Natural killer cell (primary cell): ENCODE data around the gene TF. TPM values are rescaled to one million over a fixed set of nuclear protein-coding genes. Genes with fewer than 3 reads are reported as not detected.

Experiments used
- ATAC-seq, 3 donors: fragments of 150-1000 bp in 2 of 3; fragments of 200-7000 bp in 1 of 3; cut with Tn5 transposase; 1 replicate in 1 of 3; 2 replicates in 2 of 3; pipeline ENCODE4 v1.10.0; 2021; ENCODE audit warnings: mild to moderate bottlenecking in 2 of 3, moderate library complexity in 2 of 3
- DNase-seq, 2 donors: peaks; one replicate each; pipeline versions ENCODE4 v3.0.0 to v3.0.0-alpha.2; 2013 to 2021; ENCODE audit warnings: mixed read lengths in 1 of 2
- H3K27ac ChIP-seq: one replicate; pipeline ENCODE4 v1.5.1; 2013; ENCODE audit warnings: mild to moderate bottlenecking, low read length
- H3K27me3 ChIP-seq: one replicate; pipeline ENCODE4 v1.6.1; 2013; ENCODE audit warnings: low read length; ENCODE audit not compliant: control insufficient read depth, insufficient read depth
- H3K36me3 ChIP-seq: one replicate; pipeline ENCODE4 v1.6.1; 2013; ENCODE audit warnings: low read length; ENCODE audit not compliant: control insufficient read depth, insufficient read depth
- H3K4me1 ChIP-seq: one replicate; pipeline ENCODE4 v1.6.1; 2013; ENCODE audit warnings: low read length; ENCODE audit not compliant: control insufficient read depth, insufficient read depth
- H3K4me3 ChIP-seq: one replicate; pipeline ENCODE4 v1.5.1; 2013; ENCODE audit warnings: low read length
- H3K9me3 ChIP-seq: one replicate; pipeline ENCODE4 v1.6.1; 2013; ENCODE audit warnings: low read length; ENCODE audit not compliant: control insufficient read depth, insufficient read depth
- H3K27ac Mint-ChIP-seq, 2 donors: one replicate each; pipeline ENCODE4 v1.8.0; 2022; ENCODE audit warnings: mild to moderate bottlenecking in 2 of 2, mixed read lengths in 2 of 2, moderate library complexity in 1 of 2
- H3K27me3 Mint-ChIP-seq, 2 donors: one replicate each; pipeline ENCODE4 v1.8.0; 2022; ENCODE audit warnings: low read depth in 2 of 2, mixed read lengths in 2 of 2
- H3K36me3 Mint-ChIP-seq: one replicate; pipeline ENCODE4 v1.8.0; 2022; ENCODE audit warnings: mixed read lengths
- H3K4me1 Mint-ChIP-seq, 2 donors: one replicate each; pipeline ENCODE4 v1.8.0; 2022; ENCODE audit warnings: mixed read lengths in 2 of 2
- H3K4me3 Mint-ChIP-seq: one replicate; pipeline ENCODE4 v1.8.0; 2022; ENCODE audit warnings: mild to moderate bottlenecking, moderate library complexity, mixed read lengths
- H3K9me3 Mint-ChIP-seq, 2 donors: one replicate each; pipeline ENCODE4 v1.8.0; 2022; ENCODE audit warnings: mixed read lengths in 2 of 2
- CTCF ChIP-seq: fragments of 200-600 bp; IDR thresholded peaks from one replicate; pipeline ENCODE4 v1.8.0; 2022; ENCODE audit warnings: antibody characterized with exemption
- WGBS: methylation state at CpG from one replicate; pipeline ENCODE4 v1.1.7; 2013; ENCODE audit warnings: missing lambda C conversion rate; ENCODE audit not compliant: insufficient coverage; 5-methylcytosine and 5-hydroxymethylcytosine counted together
- intact Hi-C: fragments of 100-400 bp; cut with micrococcal nuclease; formaldehyde crosslinking; loops from one replicate; pipeline ENCODE4 v1.14.2; 2022
- total RNA-seq, 4 donors: library from RNA; stranded (reverse); fragments of 120-200 nt in 1 of 4; gene quantifications; one replicate each; pipeline versions ENCODE4 v1.2.3 to v1.2.4, GENCODE V29; 2013 to 2022

TF gene
- total RNA-seq, 3 donors from 2014 or later (not counting 1 experiment from before 2014, with no cell fraction given) = 2.8 to 4.3 (median 3.2) TPM

- Mint-ChIP-seq H3K27ac (peak overlapping the region; percentile 90 to 96), H3K4me1 (peaks cover 15 to 17% of the 10 kb centered on the region in 2 donors), H3K9me3 (no peaks in the 10 kb centered on the region), H3K4me3 (peak overlapping the region; percentile 95), H3K36me3 (no peaks in the 10 kb centered on the region), H3K27me3 (peaks cover 18 to 34% of the 10 kb centered on the region in 2 donors)
- no peaks in the 10 kb centered on the region for H3K27me3 ChIP-seq
- peaks cover 16% of the 10 kb centered on the region for H3K36me3 ChIP-seq
- no peak for DNase-seq
- H3K27ac ChIP-seq = peak overlapping the region; percentile 76
- H3K4me3 ChIP-seq = no peak overlapping the region
- TF ChIP-seq CTCF = no peak
- no peaks in the 10 kb centered on the region for H3K9me3 ChIP-seq
- ATAC-seq = no peak
- intact Hi-C loops = loop anchor here (1.0 to 10.0 kb wide), 3 partner anchors 143 to 1080 kb away; partner anchors contain the start of genes ANAPC13, CEP63 and NPHP3
- 83% methylated on average over 4 of the region's 4 CpGs for WGBS
- H3K4me1 ChIP-seq = peaks cover 9% of the 10 kb centered on the region
Observed at GRCh38 chr3:133804896-133805295, 58.7 kb downstream of the TF start.

DNA sequence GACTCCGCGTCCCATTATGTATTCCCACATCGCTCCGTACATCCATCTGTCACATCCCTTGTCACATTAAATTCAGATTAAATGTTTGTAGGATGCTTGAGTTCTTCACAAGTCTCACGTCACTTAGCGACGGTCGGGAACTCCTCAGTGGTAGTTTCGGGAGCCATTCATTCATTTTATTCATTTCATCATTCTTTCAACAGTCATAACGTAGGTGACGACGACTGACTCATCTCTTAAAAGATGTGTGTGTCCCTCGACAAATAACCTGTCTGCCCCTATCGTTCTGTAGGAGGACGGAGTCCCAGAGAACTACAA lies 59.1 kb downstream of the TF start:
- no peak for TF ChIP-seq CTCF
- peak overlapping the region; percentile 76 for H3K27ac ChIP-seq
- no peaks in the 10 kb centered on the region for H3K27me3 ChIP-seq
- no peaks in the 10 kb centered on the region for H3K36me3 Mint-ChIP-seq
- H3K4me1 Mint-ChIP-seq = peaks cover 15 to 17% of the 10 kb centered on the region in 2 donors
- H3K27ac Mint-ChIP-seq = peak overlapping the region; percentile 90 to 96
- intact Hi-C loops = loop anchor here (1.0 to 10.0 kb wide), 3 partner anchors 143 to 1081 kb away; partner anchors contain the start of genes ANAPC13, CEP63 and NPHP3
- H3K4me1 ChIP-seq = peaks cover 9% of the 10 kb centered on the region
- 20% methylated on average over 13 of the region's 15 CpGs for WGBS
- H3K9me3 Mint-ChIP-seq = no peaks in the 10 kb centered on the region
- no peak for ATAC-seq
- H3K4me3 ChIP-seq = peak overlapping the region; percentile 89
- H3K36me3 ChIP-seq = peaks cover 21% of the 10 kb centered on the region
- DNase-seq = no peak
- H3K4me3 Mint-ChIP-seq = peak overlapping the region; percentile 95
- no peaks in the 10 kb centered on the region for H3K9me3 ChIP-seq
- H3K27me3 Mint-ChIP-seq = peaks cover 18 to 29% of the 10 kb centered on the region in 2 donors

DNA sequence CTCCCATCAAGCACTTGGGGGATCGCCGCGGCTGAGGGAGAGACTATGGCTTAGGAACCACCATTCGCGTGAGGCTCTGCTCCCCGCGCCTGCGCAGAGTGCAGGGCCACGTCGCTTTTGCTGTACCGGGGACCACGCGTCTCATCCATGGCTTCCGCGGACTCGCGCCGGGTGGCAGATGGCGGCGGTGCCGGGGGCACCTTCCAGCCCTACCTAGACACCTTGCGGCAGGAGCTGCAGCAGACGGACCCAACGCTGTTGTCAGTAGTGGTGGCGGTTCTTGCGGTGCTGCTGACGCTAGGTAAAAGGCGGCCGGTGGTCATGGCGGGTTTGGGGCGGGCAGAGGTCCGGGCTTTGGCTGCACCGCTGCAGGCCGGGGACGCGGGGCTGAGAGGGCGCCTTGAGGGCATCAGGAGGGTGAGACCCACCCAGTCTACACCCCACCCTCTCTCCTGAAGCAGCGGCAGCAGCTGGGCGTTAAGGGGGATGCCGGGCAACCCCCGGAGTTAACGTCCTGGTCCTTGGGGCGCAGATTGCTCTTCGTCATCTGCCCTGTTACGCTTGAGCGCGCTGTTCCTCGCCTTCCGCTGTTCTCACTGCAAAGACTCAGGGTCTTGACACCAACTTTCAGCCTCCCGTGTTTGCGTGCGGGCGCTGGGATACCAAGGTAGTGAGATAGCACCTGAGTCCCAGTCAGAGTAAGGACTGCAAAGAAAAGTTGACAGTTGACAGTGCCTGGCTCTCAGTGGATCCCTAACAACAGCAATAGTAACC lies 59.7 kb downstream of the TF start, which contains the start of gene SRPRB:
Gene SRPRB, plus strand, starts transcription at position 114 of the 774 bp plus-strand sequence. Its CDS starts 34 bp downstream, at position 148.
- H3K36me3 ChIP-seq = peaks cover 25% of the 10 kb centered on the region
- Mint-ChIP-seq H3K4me1 (peaks cover 15 to 17% of the 10 kb centered on the region in 2 donors), H3K27ac (peak within 1 kb of the TSS; percentile 90 to 96), H3K9me3 (no peaks in the 10 kb centered on the region), H3K36me3 (no peaks in the 10 kb centered on the region), H3K4me3 (peak within 1 kb of the TSS; percentile 95), H3K27me3 (peaks cover 18 to 24% of the 10 kb centered on the region in 2 donors)
- H3K27me3 ChIP-seq = no peaks in the 10 kb centered on the region
- H3K4me3 ChIP-seq = peak within 1 kb of the TSS; percentile 89
- intact Hi-C loops = loop anchor here (1.0 to 10.0 kb wide), 3 partner anchors 144 to 1081 kb away; partner anchors contain the start of genes ANAPC13, CEP63 and NPHP3
- peak within 1 kb of the TSS; percentile 76 for H3K27ac ChIP-seq
- WGBS = under 1% methylated on average over 53 of the region's 53 CpGs
- peaks cover 9% of the 10 kb centered on the region for H3K4me1 ChIP-seq
- ATAC-seq (peak; percentile 95 to 98 (median 97)), DNase-seq (peak; percentile 87 to 98)
- TF ChIP-seq CTCF = no peak
- no peaks in the 10 kb centered on the region for H3K9me3 ChIP-seq
